LNCAP (cell line): ENCODE results near the gene BTF3L4.

Experiments
- CTCF ChIP-seq: fragments of 450-650 bp; IDR thresholded peaks from 2 replicates; pipeline ENCODE4 v1.5.1; 2017; ENCODE audit warnings: mild to moderate bottlenecking

Gene BTF3L4

GRCh38 chr1:52059321-52059720 is 3.2 kb downstream of the BTF3L4 start:
- TF ChIP-seq CTCF, result no peak

- no peak for TF ChIP-seq CTCF
Measured at GRCh38 chr1:52059888-52060287, 3.8 kb downstream of the BTF3L4 start.

- TF ChIP-seq CTCF, result no peak
Measured at GRCh38 chr1:52060822-52061221, 4.7 kb downstream of the BTF3L4 start.

- no peak for TF ChIP-seq CTCF
Measured at GRCh38 chr1:52063192-52063591, 7.1 kb downstream of the BTF3L4 start.

- no peak for TF ChIP-seq CTCF
Measured at GRCh38 chr1:52070704-52071103, 14.6 kb downstream of the BTF3L4 start.

GRCh38 chr1:52072291-52072690 is 16.2 kb downstream of the BTF3L4 start:
- TF ChIP-seq CTCF, result no peak

GRCh38 chr1:52080014-52080415 is 23.9 kb downstream of the BTF3L4 start:
- TF ChIP-seq CTCF, result no peak

- no peak for TF ChIP-seq CTCF
Measured at GRCh38 chr1:52096216-52096615, 40.1 kb downstream of the BTF3L4 start.
